CD14-positive monocyte (primary cell): Measurements from ENCODE around the gene GLI3. TPM values are rescaled to one million over a fixed set of nuclear protein-coding genes. Genes with fewer than 3 reads are reported as not detected.

Experiments
- DNase-seq, 3 donors: peaks; one replicate each; pipeline ENCODE4 v3.0.0-alpha.2; 2011 to 2022
- H2AFZ ChIP-seq: 2 replicates; pipeline ENCODE4 v1.6.0; 2012; ENCODE audit warnings: mild to moderate bottlenecking, low read depth, low read length, inconsistent platforms; ENCODE audit not compliant: insufficient read depth, poor library complexity, severe bottlenecking
- H3K27ac ChIP-seq, 2 donors: 1 replicate in 1 of 2; 2 replicates in 1 of 2; pipeline ENCODE4 v1.5.1; 2012 to 2013; ENCODE audit warnings: low read length in 2 of 2, control low read depth in 1 of 2, inconsistent platforms in 1 of 2, low read depth in 1 of 2, mild to moderate bottlenecking in 1 of 2
- H3K27me3 ChIP-seq, 2 donors: one replicate each; pipeline versions ENCODE4 v1.6.0 to v1.6.1; 2011 to 2013; ENCODE audit warnings: low read length in 2 of 2; ENCODE audit not compliant: control insufficient read depth in 2 of 2, insufficient read depth in 2 of 2
- H3K36me3 ChIP-seq, 2 donors: replicated peaks in 1 of 2; 1 replicate in 1 of 2; 2 replicates in 1 of 2; pipeline versions ENCODE4 v1.5.1 to v1.6.1; 2012 to 2013; ENCODE audit warnings: low read length in 2 of 2, control low read depth in 1 of 2, inconsistent platforms in 1 of 2, mild to moderate bottlenecking in 1 of 2; ENCODE audit not compliant: insufficient read depth in 2 of 2, control insufficient read depth in 1 of 2
- H3K4me1 ChIP-seq, 2 donors: 1 replicate in 1 of 2; 2 replicates in 1 of 2; pipeline versions ENCODE4 v1.5.1 to v1.6.1; 2012 to 2013; ENCODE audit warnings: low read length in 2 of 2, control low read depth in 1 of 2, inconsistent platforms in 1 of 2, mild to moderate bottlenecking in 1 of 2, moderate library complexity in 1 of 2; ENCODE audit not compliant: insufficient read depth in 2 of 2, control insufficient read depth in 1 of 2
- H3K4me2 ChIP-seq: replicated peaks from 2 replicates; pipeline ENCODE3; 2012; ENCODE audit warnings: low read length, moderate library complexity, mild to moderate bottlenecking; ENCODE audit not compliant: poor library complexity, severe bottlenecking; ENCODE audit errors: extremely low read depth
- H3K4me3 ChIP-seq, 3 experiments: fragments of 200-600 bp in 1 of 3; sonication (generic) in 1 of 3; replicated peaks in 1 of 3; 1 replicate in 2 of 3; 2 replicates in 1 of 3; pipeline ENCODE4 v1.5.1; 2011 to 2013; ENCODE audit warnings: low read length in 3 of 3, mild to moderate bottlenecking in 3 of 3, control low read depth in 2 of 3, low read depth in 2 of 3, inconsistent platforms in 1 of 3, moderate library complexity in 1 of 3
- H3K79me2 ChIP-seq: 2 replicates; pipeline ENCODE4 v1.6.0; 2012; ENCODE audit warnings: mild to moderate bottlenecking, control low read depth, inconsistent platforms, low read length, moderate library complexity; ENCODE audit not compliant: insufficient read depth
- H3K9ac ChIP-seq: 2 replicates; pipeline ENCODE4 v1.6.0; 2017; ENCODE audit warnings: low read length, mild to moderate bottlenecking; ENCODE audit not compliant: insufficient read depth, poor library complexity, severe bottlenecking
- H3K9me3 ChIP-seq, 2 donors: replicated peaks in 1 of 2; 1 replicate in 1 of 2; 2 replicates in 1 of 2; pipeline versions ENCODE4 v1.5.1 to v1.6.1; 2012 to 2013; ENCODE audit warnings: low read length in 2 of 2, control low read depth in 1 of 2; ENCODE audit not compliant: control insufficient read depth in 1 of 2, insufficient read depth in 1 of 2
- H4K20me1 ChIP-seq: 2 replicates; pipeline ENCODE4 v1.6.0; 2012; ENCODE audit warnings: mild to moderate bottlenecking, low read length, control low read depth, moderate library complexity; ENCODE audit not compliant: insufficient read depth
- H3K27ac Mint-ChIP-seq, 7 donors: one replicate each; pipeline ENCODE4 v1.8.0; 2020; ENCODE audit warnings: mild to moderate bottlenecking in 7 of 7, mixed read lengths in 7 of 7, moderate library complexity in 6 of 7, inconsistent platforms in 2 of 7
- H3K27me3 Mint-ChIP-seq, 3 donors: one replicate each; pipeline ENCODE4 v1.8.0; 2021 to 2022; ENCODE audit warnings: low read depth in 3 of 3, mild to moderate bottlenecking in 3 of 3, mixed read lengths in 3 of 3, moderate library complexity in 3 of 3, inconsistent platforms in 1 of 3
- H3K36me3 Mint-ChIP-seq, 2 donors: one replicate each; pipeline ENCODE4 v1.8.0; 2020; ENCODE audit warnings: mixed read lengths in 2 of 2, inconsistent platforms in 1 of 2, mild to moderate bottlenecking in 1 of 2
- H3K4me1 Mint-ChIP-seq: one replicate; pipeline ENCODE4 v1.8.0; 2020; ENCODE audit warnings: mild to moderate bottlenecking, mixed read lengths
- H3K4me3 Mint-ChIP-seq, 2 donors: one replicate each; pipeline ENCODE4 v1.8.0; 2020; ENCODE audit warnings: mild to moderate bottlenecking in 2 of 2, mixed read lengths in 2 of 2, moderate library complexity in 1 of 2
- H3K9me3 Mint-ChIP-seq, 7 donors: one replicate each; pipeline ENCODE4 v1.8.0; 2020 to 2022; ENCODE audit warnings: mixed read lengths in 7 of 7, mild to moderate bottlenecking in 6 of 7, moderate library complexity in 6 of 7, inconsistent platforms in 2 of 7
- CTCF ChIP-seq: fragments of 200-600 bp; IDR thresholded peaks from one replicate; pipeline ENCODE4 v1.8.0; 2022; ENCODE audit warnings: antibody characterized with exemption, mild to moderate bottlenecking
- WGBS: methylation state at CpG from one replicate; pipeline ENCODE4 v1.1.5; 2013; ENCODE audit warnings: missing lambda C conversion rate; ENCODE audit not compliant: insufficient coverage; 5-methylcytosine and 5-hydroxymethylcytosine counted together
- intact Hi-C, 2 donors: fragments of 100-400 bp; cut with micrococcal nuclease; formaldehyde crosslinking; loops; one replicate each; pipeline versions ENCODE4 v1.15.0 to v1.15.1; 2023
- polyA plus RNA-seq, 3 donors: library from polyadenylated mRNA; depleted of rRNA in 1 of 3; unstranded in 2 of 3; stranded (reverse) in 1 of 3; fragments of 300-500 nt in 2 of 3; fragments of >200 nt in 1 of 3; fragmentation: Illumina TruSeq in 2 of 3; gene quantifications; 1 replicate in 2 of 3; 2 replicates in 1 of 3; pipeline ENCODE4 v1.2.3, GENCODE V29; 2012 to 2021

Gene GLI3
- polyA plus RNA-seq, 3 donors = not detected

GRCh38 chr7:41928166-41928565, 308.8 kb downstream of the GLI3 start:
- H3K9me3 ChIP-seq = no peaks in the 10 kb centered on the region
- H3K27me3 Mint-ChIP-seq = no peaks in the 10 kb centered on the region
- DNase-seq = no peak
- no peak for TF ChIP-seq CTCF
- H3K4me3 Mint-ChIP-seq = no peak overlapping the region
- intact Hi-C loops = no loop called here
- H3K9me3 Mint-ChIP-seq = peaks cover 0 to 5% (median 2%) of the 10 kb centered on the region in 7 donors
- no peak overlapping the region for H3K9ac ChIP-seq
- no peaks in the 10 kb centered on the region for H3K36me3 ChIP-seq
- no peaks in the 10 kb centered on the region for H3K4me1 Mint-ChIP-seq
- H3K4me3 ChIP-seq = no peak overlapping the region
- no peaks in the 10 kb centered on the region for H4K20me1 ChIP-seq
- no CpG with 5 or more reads among the region's 1 CpG for WGBS
- no peak overlapping the region for H3K27ac Mint-ChIP-seq
- H3K27ac ChIP-seq = no peak overlapping the region
- H3K79me2 ChIP-seq = no peaks in the 10 kb centered on the region
- no peaks in the 10 kb centered on the region for H3K27me3 ChIP-seq
- no peaks in the 10 kb centered on the region for H3K36me3 Mint-ChIP-seq
- H2AFZ ChIP-seq = no peak overlapping the region
- H3K4me2 ChIP-seq = no peak overlapping the region
- H3K4me1 ChIP-seq = no peaks in the 10 kb centered on the region

- WGBS = 64% methylated on average over 4 of the region's 6 CpGs
- H3K27ac Mint-ChIP-seq = no peak overlapping the region
- H3K9me3 ChIP-seq = no peaks in the 10 kb centered on the region
- peaks cover 0 to 3% (median 0%) of the 10 kb centered on the region in 7 donors for H3K9me3 Mint-ChIP-seq
- no peaks in the 10 kb centered on the region for H3K36me3 Mint-ChIP-seq
- no peak overlapping the region for H3K4me3 ChIP-seq
- intact Hi-C loops = no loop called here
- H3K4me2 ChIP-seq = no peak overlapping the region
- H3K9ac ChIP-seq = no peak overlapping the region
- TF ChIP-seq CTCF = no peak
- H3K27ac ChIP-seq = no peak overlapping the region
- no peaks in the 10 kb centered on the region for H3K36me3 ChIP-seq
- H3K27me3 Mint-ChIP-seq = no peaks in the 10 kb centered on the region
- no peaks in the 10 kb centered on the region for H3K4me1 Mint-ChIP-seq
- H3K4me1 ChIP-seq = no peaks in the 10 kb centered on the region
- H3K79me2 ChIP-seq = no peaks in the 10 kb centered on the region
- H2AFZ ChIP-seq = no peak overlapping the region
- no peak for DNase-seq
- H3K4me3 Mint-ChIP-seq = no peak overlapping the region
- H4K20me1 ChIP-seq = no peaks in the 10 kb centered on the region
- H3K27me3 ChIP-seq = no peaks in the 10 kb centered on the region
These were observed 309.6 kb downstream of the GLI3 start for GRCh38 chr7:41927380-41927779.
